Choroid plexus epithelial cell (primary cell): Measurements from ENCODE around the gene KRTAP5-10.
"Not testable (repeated sequence)": the region's sequence is repeated elsewhere in the genome, so short reads cannot be mapped to it uniquely, and the experiment has no call there.

Experiments used
- DNase-seq: peaks from one replicate; pipeline ENCODE4 v3.0.0-alpha.2; 2010; ENCODE audit warnings: low read depth
- H3K4me3 ChIP-seq: 2 replicates; pipeline ENCODE4 v1.5.1; 2011; ENCODE audit warnings: low read depth, mild to moderate bottlenecking, control low read depth, low read length, moderate library complexity

The KRTAP5-10 gene

GRCh38 chr11:71608272-71608671, 42.9 kb downstream of the KRTAP5-10 start:
- H3K4me3 ChIP-seq, DNase-seq: not testable (repeated sequence)

GRCh38 chr11:71611218-71611910, 46.0 kb downstream of the KRTAP5-10 start:
- not testable (repeated sequence) for H3K4me3 ChIP-seq, DNase-seq

- DNase-seq, H3K4me3 ChIP-seq: not testable (repeated sequence)
These were observed 48.6 kb downstream of the KRTAP5-10 start for GRCh38 chr11:71613931-71614330.

GRCh38 chr11:71614366-71614917, 49.1 kb downstream of the KRTAP5-10 start:
- not testable (repeated sequence) for DNase-seq, H3K4me3 ChIP-seq

GRCh38 chr11:71615003-71615402, 49.6 kb downstream of the KRTAP5-10 start:
- not testable (repeated sequence) for DNase-seq, H3K4me3 ChIP-seq
